ENCODE measurements around the gene WEE1.
"Not testable (repeated sequence)": the region's sequence is repeated elsewhere in the genome, so short reads cannot be mapped to it uniquely, and the experiment has no call there.

The WEE1 gene

DNA sequence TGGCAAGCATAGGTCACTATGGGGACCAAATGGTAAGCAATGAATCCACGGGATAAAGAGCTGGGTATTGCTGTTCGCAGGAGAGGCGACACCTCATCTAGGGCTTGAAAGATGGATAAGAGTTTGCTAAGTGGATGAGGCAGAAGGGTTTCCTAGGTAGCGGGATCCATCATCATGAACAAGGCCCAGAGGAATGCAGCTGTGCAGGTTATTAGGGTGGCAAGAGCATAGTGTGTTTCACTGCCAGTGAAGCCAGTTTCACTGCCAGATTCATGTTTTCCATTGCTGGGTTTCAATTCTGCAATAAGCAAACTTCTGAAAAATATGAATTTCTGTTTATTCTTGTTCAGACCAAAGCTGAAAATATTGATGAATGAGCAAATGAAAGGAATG lies 27.2 kb downstream of the WEE1 start:
- DNase-seq: no peak

DNA sequence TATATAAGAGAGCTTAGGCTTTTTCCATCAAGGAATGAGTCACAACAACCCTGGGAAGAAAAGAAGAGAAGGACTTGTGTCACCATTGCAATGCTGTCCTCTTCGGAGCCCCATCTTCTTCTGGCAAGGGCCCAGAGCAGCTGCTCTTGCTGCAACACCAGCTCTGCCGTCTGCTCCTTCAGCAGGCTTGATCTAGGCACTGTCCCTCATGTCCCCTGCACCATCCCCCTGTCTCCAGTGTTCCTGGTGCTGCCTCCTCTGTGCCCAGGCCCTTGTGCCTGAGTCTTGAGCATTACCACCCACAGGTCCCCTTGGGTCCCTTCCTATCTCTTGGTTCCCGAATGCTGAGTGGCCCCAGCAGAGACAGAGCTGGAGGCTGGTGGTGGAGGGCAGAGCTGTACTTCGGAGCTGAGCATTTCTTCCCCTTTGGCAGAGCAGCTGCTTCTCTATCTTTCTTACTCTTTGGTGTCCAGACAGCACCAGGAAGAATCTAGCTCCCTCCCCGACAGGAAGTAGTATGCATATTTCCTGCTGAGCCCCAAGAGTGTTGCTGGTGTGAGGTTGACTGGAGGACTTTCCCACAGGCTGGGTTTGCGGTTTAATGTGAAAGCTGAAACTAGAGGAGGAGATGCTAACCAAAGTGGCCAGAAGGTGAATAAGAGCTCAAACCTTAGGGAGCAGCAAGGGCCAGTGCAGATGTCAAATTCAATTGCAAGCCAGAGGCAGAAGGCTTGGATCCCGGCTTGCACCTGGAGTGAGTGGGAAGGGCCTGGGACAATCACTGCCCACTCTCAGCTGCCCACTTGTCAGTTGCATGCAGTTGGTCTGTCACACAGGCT lies 27.8 kb downstream of the WEE1 start:
- DNase-seq: peak; percentile 53

DNA sequence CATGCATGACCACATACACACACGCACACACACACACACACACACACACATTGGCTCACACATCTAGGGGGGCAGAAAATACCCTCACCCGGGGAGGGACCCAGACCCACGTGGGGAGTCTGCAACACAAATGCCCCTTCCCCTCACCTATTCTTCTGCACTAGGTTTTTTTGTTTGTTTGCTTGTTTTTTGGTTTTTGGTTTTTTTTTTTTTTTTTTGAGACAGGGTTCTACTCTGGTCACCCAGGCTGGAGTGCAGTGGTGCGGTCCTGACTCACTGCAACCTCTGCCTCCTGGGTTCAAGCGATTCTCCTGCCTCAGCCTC lies 28.4 kb downstream of the WEE1 start:
- no peak for DNase-seq

DNA sequence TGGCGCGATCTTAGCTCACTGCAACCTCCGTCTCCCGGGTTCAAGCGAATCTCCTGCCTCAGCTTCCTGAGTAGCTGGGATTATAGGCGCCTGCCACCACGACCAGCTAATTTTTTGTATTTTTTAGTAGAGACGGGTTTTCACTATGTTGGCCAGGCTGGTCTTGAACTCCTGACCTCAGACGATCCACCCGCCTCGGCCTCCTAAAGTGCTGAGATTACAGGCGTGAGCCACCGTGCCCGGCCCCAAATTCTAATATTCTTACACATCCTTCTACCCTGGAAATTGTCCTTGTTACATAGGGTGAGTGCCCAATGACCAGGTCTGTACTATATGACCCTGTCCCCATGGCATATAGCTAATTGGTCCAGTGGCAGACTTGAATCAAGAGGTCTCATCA lies 29.7 kb downstream of the WEE1 start:
- not testable (repeated sequence) for DNase-seq

DNA sequence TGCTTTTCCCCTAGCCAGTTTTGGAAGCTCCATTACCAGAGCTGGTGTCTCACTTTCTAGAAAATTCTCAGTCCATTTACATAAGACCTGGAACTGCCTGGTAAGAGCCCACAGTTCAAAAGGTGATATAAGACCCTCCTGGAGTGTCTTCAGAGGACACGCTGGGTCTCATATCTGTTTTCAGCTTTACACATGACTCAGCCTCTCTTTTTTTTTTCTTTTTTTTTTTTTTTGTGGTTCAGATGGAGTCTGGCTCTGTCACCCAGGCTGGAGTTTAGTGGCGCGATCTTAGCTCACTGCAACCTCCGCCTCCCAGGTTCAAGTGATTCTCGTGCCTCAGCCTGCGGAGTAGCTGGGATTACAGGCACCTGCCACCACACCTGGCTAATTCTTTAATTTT lies 30.7 kb downstream of the WEE1 start:
- no peak for DNase-seq

DNA sequence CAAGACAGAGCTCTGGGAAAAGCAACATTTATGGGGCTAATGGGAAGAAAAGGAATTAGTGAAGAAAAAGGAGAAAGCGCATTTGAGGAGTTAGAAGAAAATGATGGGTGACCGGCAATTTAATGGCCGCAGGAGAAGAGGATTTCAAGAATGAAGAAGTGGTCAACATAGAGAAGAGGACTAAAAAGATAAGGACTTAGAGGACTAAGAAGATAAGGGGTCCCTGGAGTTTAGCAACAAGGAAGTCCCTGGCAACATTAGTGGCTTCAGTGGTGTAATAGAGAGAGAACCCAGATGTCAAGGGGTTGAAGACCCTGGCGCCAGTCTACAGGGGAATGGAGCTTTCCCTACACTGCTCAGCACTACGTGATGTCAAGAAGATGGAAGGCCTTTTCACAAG lies 32.3 kb downstream of the WEE1 start:
- no peak for DNase-seq

DNA sequence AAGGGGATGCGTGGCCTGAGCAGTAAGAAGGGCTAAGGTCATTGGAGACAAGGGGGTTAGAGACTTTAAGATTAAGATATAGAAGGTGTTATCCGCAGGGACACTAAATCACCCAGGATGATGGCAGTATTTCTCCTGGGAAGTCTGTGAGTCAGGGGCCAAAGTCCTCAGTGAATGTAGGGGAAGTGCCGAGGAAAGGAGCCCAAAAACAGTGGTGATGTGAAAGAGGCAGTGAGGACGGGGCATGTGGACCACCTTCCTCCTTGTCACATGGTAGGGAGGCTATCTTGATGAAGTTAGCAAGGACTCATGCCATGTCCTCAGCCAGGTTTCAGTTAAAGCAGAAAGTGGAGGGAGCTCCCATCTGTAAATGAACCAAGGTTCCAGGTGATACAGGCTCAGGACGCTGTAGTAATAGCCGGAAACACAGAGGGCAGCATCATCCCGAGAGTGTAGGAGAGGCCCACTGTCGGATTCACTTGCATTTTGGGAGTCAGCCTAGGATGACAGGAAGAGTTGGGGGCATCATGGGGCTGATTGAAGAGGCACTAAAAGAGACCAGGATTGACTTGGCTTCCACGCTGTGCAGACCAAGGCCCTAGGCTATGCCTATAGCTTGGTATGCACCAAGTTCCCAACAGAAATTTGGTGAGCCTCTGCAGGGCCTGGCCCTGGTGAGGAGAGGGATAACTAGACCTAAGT lies 33.5 kb downstream of the WEE1 start:
- no peak for DNase-seq

DNA sequence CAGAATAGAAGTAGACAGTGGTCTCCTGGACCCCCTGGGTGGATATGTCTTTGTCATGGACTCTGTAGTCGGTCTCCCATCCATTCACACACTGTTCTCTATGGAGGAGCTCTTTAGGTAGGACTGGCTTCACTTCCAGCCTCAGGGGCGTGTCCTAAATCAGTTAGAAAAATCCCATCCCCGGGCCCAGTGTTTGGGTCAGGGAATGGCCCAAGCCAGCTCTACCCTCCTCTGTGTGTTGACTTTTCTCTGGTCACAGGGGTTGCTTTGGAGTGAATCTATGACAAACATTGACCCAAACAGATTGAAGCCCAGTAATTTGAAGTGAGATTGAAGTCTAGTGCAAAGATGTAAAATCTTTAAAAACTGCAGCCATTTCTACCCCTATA lies 34.0 kb downstream of the WEE1 start:
- DNase-seq: no peak

DNA sequence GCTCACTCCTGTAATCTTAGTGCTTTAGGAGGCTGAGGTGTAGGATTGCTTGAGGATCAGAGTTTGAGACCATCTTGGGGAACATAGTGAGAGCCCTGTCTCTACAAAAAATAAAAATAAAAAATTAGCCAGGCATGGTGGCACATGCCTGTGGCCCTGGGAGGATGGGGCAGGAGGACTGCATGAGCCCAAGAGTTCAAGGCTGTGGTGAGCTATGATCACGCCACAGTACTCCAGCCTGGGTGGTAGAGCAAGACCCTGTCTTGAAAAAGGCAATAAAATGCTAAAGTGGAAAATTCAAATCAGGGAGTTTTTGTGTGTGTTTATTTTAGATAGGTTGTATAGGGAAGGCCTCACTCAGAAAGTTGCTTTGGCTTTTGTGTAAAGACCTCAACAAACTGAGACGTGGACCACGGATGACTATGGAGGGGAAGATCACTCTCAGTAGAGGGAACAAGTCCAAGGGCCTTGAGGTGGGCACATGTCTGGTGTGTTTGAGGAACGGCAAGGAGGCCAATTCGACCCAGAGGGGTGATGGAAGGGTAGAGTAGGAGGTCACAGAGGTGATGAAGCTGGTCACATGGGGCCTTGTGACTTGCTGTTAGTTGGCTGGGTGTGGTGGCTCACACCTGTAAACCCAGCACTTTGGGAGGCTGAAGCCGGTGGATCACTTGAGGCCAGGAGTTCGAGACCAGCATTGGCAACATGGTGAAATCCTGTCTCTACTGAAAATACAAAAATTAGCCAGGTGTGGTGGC lies 35.7 kb downstream of the WEE1 start:
- DNase-seq: no peak

DNA sequence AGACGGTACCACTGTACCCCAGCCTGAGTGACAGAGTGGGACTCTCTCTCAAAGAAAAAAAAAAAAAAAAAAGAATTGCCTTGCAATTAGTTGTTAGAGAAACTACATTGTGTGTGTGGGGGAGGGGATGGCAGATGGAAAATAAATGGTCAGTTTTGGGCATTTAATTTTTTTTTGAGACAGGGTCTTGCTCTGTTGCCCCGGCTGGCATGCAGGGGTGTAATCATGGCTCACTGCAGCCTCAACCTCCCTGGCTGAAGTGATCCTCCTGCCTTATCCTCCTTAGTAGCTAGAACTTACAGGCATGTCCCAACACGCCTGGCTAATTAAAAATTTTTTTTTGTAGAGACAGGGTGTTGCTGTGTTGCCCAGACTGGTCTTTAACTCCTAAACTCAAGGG lies 36.4 kb downstream of the WEE1 start:
- DNase-seq: no peak

DNA sequence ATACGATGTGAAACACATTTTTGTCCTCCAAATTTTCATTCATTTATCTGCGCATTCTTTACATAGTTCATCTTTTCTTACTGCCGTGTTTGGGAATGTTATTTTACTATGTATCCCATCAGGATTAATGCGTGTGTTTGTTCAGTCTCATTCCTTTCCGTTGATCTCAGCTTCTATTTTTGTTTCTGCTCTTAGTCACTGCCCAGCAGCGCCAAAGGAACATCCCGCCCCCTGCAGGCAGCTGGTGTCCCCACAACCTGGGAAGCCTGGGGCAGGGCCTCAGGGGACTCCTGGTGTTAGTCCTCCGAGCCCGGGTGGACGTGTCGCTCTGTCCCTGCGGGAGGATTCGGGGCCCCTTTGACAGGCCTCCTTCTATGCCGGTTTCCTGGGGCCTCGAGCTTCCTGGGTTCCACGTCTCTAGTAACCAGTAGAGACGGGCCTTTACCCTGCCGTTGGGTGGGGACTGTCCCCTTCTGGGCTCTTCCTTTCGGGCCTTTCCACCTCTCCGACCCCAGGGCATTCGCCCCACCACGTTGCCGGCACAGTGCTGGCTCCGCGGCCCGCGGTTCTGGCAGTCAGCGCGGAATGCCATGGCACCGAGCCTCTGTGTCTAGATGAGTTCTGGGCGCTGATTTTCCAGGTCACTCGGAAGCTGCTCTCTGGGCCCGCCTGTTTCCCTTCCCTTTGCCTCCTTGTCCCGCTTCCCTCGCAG lies 39.8 kb downstream of the WEE1 start:
- DNase-seq: peak; percentile 87

DNA sequence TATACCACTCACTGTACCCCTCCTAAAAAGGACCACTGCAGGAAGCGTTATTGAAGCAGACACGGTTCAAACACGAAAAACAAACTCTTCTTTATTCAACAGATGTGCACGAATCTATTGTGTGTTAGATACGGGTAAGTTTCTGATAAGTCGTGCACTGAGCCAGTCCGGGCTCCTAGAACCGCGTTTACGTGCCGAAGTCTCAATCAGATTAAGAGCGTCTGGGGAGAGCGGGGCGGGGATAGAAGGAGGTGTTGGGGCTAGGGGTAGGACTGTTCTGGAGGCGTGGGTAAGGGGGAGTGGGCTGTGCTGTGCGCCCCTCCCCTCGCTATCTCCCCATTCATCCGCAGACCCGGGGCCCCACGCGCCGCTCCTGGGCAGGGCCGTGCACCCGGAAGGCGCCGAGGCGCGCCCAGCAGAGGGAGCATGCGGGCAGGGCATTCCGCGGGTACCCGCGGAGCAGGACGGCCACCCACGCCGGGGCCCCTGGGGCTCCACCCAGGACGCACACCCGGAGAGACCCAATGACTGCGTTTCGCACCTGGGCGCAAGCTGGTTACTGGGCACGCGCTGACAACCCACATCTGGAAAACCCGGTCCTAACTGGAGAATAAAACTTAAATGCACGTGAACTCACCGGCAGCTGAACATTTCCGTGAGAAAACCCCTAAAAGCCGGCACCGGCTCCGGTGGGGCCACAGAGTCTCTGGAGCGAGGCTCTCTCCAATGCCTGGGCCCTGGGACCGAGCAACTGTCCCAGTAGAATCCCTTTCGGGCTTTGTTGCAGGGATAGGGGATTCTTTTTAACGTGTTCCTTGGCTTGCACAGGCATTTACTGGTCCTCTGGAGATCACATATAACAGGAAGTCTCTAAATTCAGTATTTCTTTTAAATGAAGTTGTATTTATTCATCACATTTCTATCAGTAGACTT lies 40.6 kb downstream of the WEE1 start:
- DNase-seq: peak; percentile 89

DNA sequence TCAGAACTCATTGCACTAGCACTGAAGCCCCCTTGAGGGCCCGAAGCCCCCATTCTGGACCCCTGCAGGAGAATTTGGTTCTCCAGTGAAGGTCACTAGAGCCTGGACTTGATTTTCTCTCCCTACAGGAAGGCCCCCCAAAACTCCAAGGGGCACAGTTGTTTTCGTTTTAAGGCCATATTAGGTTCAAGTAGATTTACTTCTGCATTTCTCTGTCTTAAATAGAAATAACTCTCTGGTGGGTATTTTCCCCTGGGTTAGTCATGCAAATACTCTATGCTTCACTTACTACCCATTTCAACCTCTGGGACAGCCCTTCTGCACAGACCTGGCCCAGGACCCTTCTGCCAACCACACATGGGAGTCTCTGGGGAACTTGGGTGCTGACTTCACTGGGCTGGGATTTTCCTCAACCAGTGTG lies 41.6 kb downstream of the WEE1 start:
- no peak for DNase-seq

DNA sequence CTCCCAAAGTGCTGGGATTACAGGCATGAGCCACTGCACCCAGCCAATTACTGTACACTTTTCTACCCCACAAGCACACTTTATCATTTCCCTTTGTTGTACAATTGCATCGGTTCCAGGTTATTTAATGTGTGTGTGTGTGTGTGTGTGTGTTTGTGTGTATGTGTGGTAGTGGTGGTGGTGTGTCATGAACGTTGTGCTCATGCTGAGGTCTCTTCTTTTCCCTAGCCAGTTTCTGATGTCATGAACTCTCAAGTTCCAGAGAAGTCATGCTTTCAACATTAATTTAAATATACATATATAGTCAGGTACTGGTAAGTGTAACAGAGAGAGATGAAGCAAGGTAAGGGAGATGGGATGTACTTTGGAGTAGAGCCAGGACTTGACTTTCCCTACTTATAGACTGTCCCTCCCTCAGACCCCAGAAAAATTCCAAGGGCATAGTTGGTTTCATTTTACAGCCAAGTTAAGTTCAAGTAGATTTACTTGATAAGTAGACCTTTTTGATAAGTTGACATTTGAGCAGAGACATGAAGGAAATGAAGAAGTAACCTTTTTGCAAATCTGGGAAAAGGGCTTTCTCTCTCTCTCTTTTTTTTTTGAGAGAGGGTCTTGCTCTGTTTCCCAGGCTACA lies 42.7 kb downstream of the WEE1 start:
- DNase-seq: no peak

DNA sequence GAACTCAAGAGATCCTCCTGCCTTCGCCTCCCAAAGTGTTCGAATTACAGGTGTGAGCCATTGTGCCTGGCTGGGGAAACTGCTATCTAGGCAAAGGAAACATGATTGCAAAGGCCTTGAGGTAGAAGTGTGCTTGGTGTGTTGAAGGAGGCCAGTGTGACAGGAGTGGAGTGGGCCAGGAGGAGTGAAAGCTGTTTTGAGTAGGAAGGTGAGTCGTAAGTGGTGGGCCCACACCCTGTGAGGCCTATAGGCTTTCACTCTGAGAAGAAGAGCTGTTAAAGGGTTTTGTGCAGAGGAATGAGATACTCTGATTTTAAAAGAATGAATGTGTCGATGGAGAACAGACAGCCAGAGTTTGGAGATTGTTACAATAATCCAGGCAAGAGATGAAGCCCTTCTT lies 43.4 kb downstream of the WEE1 start:
- DNase-seq: no peak

DNA sequence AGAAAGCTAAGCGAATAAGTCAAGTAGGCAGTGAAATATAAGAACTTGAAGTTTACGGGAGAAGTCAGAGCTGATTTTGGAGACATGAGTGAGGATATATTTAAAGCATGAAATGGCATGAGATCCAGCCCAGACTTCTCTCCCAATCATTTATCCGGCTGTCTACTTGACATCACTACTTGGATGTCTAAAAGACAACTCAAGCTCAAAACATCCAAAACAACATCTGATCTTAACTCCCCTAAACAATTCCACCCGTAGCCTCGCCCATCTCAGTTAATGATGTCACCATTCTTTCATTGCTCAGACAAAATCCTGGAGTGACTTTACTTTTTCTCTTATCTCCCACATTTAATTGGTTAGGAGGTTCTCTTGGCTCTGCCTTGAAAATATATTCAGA lies 44.5 kb downstream of the WEE1 start:
- DNase-seq: no peak

DNA sequence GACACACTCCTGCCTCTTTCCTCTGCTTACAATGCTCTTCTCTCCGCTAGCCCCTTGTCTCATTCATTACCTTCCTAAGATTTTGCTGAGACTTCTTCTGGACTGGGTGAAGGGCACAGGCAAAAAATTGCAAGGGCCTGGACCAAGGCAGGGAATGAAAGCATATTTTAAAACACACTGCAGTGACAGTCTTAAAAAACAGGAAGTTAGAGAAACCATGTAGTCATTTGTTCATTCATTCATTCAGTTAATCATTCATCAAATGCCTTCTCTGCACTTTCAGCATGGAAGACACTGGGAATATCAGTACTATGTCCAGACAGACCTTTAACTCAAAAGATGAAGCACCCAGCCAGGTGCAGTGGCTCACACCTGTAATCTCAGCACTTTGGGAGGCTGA lies 45.5 kb downstream of the WEE1 start:
- no peak for DNase-seq

DNA sequence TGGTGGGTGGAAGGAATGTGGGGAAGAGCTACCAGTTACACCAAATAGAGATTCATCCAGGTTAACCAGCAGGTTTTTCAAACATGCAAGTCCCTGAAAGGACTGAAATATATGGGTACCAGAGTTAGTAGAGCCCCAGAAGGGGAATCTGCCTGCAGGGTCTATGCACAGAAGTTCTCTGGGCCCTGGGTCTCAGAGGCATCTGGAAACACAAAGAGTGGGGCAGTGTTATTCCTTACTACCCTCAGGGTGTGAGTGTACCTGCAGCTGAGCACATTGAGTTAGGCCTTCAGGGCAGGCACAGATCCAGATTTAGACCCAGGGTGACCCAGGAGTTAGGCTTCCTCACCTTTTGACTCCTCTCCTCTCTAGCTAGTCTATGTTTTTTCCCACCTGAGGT lies 46.5 kb downstream of the WEE1 start:
- no peak for DNase-seq

DNA sequence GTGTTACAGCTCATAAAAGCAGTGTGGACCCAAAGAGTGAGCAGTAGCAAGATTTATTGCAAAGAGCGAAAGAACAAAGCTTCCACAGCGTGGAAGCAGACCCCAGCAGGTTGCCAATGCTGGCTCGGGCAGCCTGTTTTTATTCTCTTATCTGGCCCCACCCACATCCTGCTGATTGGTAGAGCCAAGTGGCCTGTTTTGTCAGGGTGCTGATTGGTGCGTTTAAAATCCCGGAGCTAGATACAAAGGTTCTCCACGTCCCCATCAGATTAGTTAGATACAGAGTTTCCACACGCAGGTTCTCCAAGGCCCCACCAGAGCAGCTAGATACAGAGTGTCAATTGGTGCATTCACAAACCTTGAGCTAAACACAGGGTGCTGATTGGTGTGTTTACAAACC lies 48.9 kb downstream of the WEE1 start:
- not testable (repeated sequence) for DNase-seq

DNA sequence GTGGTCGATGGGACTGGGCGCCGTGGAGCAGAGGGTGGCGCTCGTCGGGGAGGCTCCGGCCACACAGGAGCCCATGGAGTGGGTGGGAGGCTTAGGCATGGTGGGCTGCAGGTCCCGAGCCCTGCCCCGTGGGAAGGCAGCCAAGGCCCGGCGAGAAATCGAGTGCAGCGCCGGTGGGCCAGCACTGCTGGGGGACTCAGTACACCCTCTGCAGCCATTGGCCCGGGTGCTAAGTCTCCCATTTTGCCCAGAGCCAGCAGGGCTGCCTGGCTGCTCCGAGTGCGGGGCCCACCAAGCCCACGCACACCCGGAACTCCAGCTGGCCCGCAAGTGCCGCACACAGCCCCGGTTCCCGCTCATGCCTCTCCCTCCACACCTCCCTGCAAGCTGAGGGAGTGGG lies 49.6 kb downstream of the WEE1 start:
- not testable (repeated sequence) for DNase-seq

DNA sequence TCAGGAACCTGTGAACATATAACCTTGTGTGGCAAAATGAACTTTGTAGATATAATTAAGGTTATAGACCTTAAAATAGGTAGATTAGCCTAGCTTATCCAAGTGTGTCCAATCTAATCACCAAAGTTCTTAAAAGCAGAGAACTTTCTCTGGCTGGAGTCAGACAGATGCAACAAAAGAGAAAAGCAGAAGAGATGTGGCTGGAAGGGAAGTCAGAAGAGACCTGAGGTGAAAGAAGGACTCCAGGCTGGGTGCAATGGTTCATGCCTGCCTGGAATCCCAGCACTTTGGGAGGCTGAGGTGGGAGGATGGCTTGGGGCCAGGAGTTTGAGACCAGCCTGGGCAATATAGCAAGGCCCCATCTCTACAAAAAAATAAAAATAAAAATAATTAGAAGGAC lies 51.0 kb downstream of the WEE1 start:
- no peak for DNase-seq

DNA sequence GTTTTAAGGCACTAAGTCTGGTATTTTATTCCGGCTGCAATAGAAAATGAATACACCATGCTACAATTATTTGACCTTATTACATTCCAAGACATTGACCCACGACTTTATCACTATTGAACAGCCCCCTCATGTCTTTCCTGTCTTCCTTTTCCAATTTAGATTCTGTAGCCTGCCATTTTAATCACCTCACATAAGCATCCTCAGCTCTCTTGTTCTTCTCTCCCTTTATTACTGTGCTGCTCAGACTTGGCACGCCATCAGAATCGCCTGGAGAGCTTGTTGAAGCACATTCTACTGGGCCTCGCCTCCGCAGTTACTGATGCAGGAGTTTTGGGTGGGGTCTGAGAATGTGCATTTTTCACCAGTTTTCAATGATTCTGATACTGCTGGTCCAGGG lies 51.7 kb downstream of the WEE1 start:
- no peak for DNase-seq

Measured in activated CD4-positive, CD25-positive, alpha-beta regulatory T cell treated with anti-CD3 and anti-CD28 coated beads, Interleukin-2, amount 50 U/mL, for 72 hours (primary cell).